NCI-H774 (cell line): ENCODE measurements around the gene SMLR1.
A peak's percentile ranks its signal among the peaks of the same experiment; 100 is the strongest.

Experiments used
- DNase-seq: peaks from one replicate; lab custom pipeline; 2025; lab: John Stamatoyannopoulos, UW

The SMLR1 gene

DNA sequence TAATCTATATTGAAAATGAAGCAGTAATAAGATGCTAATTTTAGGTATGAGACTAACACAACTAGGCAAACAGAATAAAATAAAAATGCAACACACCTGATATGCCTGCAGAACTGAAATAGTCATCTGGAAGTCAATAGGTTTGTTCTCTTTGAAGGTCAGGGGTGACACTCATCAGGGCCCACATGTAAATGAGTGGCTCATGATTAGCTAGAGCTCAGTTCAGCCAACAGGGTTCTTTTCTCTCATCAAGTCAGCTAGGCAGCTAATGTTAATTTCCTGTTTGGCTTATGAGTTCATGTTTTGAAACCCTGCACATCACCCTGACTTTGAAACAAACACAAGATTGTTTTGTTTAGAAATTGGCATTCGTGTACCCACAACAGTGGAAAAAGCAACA, 23.8 kb downstream of the SMLR1 start:
- no peak for DNase-seq

DNA sequence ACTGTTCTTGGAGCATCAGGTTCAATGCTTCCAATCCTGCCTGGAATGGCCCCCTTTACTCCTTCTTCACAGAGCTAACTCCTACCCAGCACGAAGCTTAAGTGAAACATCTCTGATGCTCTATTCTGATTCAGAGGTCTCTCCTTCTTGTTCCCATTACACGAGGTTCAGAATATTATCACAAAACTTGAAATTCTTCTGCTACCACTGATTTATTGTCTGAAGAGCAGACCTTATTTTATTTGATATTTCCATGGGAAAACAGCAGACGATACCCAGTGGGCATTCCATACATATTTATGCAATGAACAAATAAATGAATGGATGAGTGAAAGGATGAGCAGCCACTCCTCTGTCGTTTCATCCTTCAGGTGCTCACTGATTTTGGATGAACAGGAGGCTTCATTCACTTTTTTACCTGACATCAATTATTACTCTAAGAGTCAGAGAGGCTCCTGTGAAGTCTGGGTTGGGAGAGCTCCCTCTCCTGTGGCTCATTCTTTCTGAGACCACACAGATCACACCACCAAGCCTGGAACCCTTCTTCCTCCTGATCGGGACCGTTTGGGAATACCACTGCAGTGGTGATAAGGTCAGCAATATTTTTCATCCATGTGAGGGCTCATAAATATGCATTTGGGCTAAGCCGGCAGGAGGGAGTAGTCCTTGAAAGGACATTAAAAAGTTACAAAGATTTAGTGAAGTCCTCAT, 25.8 kb downstream of the SMLR1 start:
- no peak for DNase-seq

DNA sequence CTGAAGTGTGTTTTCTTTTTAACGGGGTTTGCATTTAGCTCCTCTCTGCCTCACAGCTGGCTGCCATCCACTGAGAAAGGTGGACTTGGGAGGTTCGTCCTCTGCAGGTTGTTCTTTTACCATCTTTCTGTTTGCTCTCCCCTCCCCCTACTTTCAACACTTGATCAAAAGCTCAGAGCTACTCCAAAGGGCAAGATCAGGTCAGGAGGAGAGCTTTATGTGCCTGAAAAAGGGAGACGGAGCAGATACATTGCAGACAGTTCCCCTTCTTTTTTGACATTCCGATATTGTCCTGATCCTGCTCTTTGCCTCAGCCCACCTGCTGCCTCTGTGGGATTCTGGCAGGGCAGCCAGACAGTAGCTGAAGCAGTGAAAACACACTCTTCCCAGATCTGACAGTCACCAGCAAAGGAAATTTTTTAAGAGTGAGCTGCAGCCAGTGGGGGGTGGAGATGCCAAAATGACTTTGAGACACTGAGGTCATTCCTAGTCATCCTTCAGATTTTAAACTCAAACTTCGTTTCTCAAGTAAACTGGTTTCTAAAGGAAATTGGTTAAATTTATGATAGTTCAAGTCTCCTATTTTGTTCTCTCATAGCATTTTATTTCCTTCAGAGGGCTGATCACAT, 26.5 kb downstream of the SMLR1 start:
- DNase-seq, result no peak

DNA sequence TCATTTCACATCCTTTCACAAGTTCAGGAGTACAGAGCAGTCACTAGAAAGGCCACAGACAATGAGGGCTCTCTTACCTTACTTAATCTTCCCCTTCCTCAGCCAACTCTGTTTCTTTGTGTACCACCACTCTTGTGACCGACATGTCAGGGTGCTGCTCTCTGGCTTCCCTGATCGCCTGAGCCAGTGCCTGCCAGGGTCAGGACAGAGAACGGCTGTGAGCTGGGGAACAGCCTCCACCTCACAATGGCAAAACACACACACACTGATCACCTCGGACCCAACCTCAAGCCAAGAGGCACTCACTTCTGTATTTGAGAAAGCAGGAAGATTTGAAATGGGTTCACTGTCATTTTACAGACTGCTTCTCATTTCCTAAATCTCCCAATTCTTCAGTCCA, 30.8 kb downstream of the SMLR1 start:
- no peak for DNase-seq

DNA sequence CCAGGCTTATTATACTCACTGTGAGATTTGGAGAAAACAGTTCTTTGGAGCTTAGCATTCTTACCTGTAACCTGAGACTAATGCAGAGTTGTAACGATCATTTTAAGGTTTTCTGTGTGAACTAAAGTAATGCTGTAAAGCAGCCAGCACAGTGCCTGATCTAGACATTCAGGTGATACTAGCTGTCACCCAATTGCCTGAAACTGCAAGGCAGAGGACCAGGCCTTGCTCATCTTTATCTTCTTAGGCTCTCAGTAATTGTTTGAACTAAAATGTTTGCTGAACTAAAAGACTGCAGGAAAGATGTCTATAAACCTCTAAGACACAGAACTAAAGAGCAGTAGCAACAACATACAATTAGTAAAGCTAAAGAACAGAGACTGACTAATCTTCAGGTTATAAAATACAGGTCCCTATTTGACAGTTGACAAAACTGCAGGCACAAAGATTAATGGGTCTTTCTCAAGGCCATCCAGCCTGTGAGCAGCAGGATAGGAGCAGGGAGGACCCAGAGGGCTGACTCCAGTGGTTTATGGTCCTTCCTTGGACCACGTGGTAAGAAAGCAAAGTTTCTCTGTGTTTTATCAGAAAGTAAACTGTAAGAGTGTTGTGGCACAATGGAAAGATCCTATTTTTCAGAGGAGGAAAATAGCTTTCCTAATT, 31.4 kb downstream of the SMLR1 start:
- DNase-seq, result no peak

DNA sequence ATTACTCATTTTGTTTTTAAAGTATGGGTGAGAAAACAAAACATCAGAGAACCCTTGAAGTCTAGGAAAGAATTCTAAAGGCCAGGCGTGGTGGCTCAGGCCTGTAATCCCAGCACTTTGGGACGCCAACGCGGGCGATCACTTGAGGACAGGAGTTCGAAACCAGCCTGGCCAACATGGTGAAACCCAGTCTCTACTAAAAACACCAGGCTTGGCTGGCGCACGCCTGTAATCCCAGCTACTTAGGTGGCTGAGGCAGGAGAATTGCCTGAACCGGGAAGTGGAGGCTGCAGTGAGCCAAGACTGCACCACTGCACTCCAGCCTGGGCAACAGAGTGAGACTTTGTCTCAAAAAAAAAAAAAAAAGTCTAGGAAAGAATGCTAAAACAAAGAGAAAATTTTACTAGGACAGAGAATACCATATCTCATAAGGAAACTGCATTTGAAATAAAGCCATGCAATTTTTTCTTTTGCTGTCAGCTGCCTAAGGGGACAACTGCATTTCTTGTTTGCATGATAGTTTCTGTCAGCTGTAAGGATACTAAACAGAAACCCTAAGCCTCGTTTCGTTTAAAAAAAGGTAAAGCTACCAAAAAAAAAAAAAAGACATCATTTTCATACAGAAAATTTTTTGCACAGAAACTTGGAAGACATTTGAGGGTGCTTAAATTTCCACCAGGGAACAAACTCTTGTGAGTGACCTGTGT, 32.1 kb downstream of the SMLR1 start:
- no peak for DNase-seq

DNA sequence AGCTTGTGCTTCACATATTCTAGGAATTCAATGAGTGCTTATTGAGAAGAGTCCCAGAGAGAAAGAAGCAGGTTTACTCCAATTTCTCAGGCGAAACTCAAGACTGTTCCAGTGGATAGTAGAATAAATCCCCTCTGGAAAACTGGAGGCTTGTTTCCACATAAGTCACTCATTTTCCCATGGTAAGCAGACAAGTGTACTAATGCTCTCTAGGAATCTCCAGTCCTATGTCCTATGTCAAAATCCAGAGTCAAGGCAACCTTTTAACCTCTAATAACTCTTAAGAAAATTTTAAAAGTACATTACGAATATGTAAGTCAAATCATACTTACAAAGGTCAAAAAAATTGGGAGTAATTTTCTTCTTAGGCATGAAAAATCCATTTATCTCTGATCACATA, 35.2 kb downstream of the SMLR1 start:
- DNase-seq, result no peak

DNA sequence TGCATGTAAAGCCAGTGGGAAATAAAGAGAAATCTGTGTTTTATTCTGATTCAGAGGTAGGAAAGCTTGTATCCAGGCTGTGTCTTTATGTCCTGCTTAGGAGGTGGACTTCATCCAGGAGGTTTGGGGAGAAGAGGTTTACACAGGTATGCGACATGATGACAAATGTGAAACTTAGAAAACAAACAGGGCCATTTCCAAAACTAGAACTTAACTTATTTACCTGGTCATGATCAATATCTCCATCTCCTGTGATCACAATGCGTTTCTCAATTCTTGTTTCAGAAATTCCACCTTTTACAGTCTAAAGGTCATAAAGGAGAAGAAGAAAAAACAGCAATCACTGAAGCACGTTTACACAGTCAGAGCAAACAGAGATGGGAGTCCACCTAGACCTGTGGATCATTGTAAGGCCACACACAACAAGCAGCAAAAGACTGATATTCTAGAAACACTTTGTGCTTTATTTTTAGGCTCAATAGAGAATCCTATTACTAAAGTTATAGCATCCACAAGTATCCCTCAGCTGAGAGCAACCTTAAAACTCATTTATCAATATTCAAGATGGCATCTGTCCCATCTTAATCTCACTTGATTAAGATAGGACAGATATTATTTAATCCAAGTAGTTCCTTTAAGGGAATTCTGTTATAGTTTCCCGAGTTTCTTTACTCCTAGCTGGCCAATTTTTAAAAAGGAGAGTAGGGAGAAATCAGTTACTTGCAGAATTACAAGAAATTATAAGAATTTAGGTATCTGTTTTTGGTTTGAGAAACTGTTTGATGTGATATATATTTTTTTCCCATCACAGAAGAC, 36.4 kb downstream of the SMLR1 start:
- DNase-seq, result no peak

DNA sequence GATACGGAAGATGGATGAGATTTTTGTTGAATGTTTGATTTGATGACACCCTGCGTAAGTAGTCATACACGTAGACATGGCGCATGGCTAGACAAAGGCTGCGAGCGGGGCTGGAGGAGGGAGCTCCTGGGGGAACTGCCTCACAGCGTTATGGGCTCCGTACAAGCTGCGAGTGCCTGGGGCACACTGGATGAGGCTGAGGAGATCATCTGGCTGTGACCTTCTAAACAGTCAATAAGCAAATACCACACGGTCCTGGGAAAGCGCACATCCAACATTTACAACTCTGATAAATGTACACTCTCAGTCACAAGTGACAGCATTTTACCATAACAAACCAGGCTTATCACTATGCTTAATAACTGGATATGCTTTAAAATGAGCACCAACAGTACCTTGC, 37.1 kb downstream of the SMLR1 start:
- DNase-seq, result no peak

DNA sequence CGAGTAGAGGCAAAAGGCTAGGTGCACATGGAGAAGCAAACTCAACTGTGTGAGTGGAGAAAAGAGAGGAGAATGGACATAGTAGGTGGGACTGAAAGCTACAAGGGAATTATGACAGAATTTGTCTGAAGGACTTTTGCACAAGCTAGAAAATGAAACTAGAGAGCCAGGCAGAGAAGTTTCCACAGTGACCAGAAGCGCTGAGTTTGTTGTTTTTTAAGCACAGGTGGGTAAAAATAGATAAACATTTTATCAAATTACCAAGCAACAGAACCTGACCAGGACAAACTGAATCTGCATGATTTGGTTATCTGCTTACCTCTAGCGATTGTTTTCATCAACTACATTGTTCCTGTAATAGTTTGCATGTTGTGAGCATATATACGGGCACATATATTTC, 38.6 kb downstream of the SMLR1 start:
- no peak for DNase-seq

DNA sequence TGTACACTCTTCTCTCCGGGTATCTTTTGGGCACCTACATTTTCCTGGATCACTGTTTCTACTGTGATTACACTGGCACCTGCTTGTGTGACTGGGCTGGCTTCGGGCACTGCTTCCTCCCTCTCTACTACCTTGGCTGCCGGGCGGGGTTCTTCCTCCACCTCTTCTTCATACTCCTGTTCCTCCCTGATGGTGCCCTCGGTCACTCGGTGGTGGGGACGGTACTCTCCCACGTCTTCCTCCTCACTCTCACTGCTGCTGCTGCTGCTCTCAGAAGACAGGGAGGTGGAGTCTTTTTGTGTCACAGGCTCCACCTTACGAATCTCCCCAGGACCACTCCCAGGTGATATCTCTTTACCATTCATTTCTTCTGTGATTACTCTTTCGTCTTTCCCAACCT, 42.5 kb downstream of the SMLR1 start:
- no peak for DNase-seq

DNA sequence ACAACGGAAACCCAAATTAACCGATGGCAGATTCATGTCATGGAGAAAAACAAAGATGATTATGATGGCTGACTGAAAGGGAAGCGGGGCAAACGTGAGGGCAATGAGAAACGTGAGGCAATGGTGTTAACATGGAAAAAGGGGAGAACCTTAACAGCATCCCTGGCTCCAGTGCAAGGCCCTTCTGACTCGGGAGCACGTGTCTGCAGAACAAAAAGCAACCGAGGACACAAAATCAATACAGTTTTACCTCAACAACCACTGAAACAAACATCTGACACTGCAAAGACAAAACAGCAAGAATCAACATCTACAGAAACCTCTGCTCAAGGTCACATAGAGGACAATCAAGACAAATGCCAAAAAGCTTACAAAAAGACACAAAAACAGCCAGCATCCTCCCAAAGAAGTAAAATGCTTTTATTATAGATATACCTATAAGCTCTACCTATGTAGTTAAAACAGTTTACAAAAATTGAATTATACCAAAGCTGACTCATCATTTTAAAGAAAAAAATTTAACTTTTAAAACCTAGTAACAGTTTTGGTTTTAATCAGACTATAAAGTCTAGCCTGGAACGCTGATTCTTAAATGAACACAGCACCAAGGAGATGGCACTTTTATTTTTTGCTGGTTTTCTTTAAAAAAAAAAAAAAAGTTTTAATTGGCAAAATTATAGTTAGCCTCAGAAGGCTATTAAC, 43.1 kb downstream of the SMLR1 start:
- no peak for DNase-seq

DNA sequence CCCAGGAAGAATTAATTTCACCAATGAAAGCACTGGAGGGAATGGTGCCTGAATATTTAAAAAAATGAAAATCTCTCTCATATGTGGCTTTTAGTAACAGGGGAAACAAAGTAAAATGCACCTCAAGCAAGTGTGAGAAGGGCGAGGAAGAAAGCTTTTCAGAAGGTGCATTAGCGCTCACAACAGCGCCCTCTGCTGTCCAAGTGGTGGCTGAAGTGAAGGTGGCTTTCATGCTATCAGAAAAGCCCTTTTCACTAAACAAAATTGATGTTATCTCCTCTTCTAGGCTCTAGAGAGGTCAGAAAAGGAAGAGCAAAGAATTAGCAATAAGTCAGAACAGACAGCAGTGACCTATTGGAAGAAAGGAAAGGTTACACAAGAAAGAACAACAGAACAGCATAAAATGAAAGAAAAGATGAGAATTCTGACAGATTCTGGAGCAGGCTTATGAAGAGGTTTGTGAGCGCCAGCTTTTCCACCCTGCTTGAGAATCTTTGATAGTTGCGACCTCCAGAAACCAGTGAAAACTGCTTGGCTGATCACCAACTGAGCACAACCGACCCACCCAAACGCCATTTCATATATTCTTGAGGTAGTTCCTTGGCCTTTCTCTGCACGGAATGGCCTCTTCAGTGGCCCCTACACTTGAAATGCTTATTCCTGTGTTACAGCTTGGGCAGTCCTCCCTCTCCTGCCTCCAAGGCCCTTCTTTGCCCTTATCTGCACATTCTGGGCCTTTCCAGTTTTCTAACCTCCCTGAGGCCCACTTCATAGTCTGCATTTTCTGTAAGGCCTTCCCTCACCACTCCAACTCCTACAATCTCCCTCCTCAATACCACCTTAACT, 45.3 kb downstream of the SMLR1 start:
- peak; percentile 40 for DNase-seq

DNA sequence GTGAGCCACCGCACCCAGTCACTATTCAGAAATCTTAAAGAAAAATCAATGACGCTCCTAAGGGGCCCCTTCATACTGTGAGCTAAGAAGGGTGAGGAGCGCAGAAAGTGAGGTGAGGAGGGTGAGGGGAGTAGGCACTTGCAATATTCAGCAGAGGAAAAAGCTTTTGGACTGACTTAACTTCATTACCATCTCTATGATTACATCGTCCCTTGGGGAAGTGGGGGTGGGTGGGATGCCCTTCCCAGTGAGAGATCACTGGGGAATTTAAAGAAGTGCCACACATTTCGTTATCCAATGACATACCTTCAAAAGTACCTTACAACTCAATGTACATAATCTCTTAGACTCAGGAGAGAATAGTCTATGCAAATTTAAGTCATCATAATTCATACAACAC, 46.5 kb downstream of the SMLR1 start:
- no peak for DNase-seq

DNA sequence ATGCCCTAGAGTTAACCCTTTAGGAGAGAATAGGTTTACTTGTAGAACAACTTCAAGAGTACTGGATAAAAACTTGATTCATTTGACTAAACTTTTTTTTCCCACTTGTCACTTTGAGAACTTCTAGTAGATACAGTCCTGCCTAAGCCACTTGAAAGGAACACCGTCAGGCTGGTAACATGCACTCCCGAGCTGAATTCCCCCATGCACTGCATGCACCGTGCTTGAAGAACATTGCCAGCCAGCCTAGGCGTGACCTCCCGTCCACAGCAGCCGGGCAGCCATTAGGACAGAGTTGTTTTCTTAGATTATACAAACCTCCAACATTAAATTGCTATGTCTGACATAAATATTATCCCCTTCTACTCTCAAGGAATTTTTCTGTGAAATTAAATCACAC, 52.6 kb downstream of the SMLR1 start:
- no peak for DNase-seq

DNA sequence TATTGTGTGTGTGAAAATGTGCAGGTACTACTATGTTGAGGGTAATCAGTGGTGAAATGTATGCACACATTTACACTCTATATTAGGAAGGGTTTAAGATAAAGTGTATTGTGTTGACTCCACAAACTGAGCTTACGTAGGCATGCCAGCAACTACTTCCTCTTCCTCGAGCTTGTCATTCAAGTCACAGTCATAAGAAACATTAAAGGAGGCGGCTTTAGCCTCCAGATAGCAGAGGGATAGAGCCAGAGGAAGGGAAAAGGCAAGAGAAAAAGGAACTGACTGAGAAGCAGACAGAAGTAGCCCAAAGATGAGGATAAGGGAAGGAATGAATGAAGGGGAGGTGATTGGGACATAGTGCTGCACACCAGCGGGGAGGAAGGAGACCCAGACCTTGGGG, 55.2 kb downstream of the SMLR1 start:
- no peak for DNase-seq

DNA sequence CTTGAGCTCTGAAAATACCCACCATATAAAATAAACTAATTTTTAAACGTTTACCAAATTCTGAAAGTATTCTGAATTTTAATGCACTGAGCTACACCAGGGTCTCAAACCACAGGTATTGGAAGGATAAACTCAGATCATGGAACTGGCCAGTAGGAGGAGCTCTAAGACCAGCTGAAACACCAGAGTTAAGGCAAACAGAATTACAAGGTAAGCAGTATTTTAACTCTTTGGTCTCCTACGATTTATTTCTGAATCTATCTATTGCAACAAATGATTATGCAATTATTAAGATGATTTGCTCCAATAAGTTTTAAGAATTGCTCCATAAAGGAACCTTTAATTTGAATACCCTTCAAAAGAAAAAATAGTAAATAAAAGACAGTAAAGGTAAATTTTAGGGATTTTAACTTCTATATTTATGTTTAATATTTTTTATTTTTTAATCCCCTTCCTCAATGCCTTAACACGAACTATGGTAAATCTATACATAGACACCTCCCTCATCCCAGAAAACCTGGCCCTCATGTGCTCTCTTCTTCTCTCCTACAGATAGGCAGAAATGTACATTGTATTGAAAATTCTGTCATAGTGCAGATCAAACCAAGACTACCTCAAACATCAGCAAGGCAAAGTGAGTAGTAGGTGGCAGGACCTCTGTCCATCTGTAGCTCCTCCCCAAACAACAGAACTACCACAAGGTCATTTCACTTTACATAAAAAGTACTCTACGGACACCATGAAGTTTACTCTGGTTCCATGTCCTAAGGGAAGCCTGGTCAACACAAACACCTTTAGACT, 58.4 kb downstream of the SMLR1 start:
- DNase-seq, result peak; percentile 77
